Brain microvascular endothelial cell (primary cell): ENCODE measurements around the gene KRT78.

Experiments used
- DNase-seq: peaks from one replicate; pipeline ENCODE4 v3.0.0-alpha.2; 2020
- H3K27ac ChIP-seq: fragments of 250-450 bp; sonication (Bioruptor Pico); 2 replicates; pipeline ENCODE4 v1.5.1; 2020; ENCODE audit warnings: mild to moderate bottlenecking, moderate library complexity
- H3K27me3 ChIP-seq: fragments of 250-450 bp; sonication (Bioruptor Pico); replicated peaks from 2 replicates; pipeline ENCODE4 v1.5.1; 2020; ENCODE audit warnings: mild to moderate bottlenecking
- H3K36me3 ChIP-seq: fragments of 250-450 bp; sonication (Bioruptor Pico); replicated peaks from 2 replicates; pipeline ENCODE4 v1.5.1; 2020; ENCODE audit warnings: mild to moderate bottlenecking
- H3K4me3 ChIP-seq: 2 replicates; pipeline ENCODE4 v1.5.1; 2011; ENCODE audit warnings: low read depth, mild to moderate bottlenecking, control low read depth, low read length, moderate library complexity
- in situ Hi-C: cut with HindIII; loops from 2 replicates; pipeline ENCODE4 v1.10.0; 2017; ENCODE audit warnings: low sequenced_read_pairs, low pct_ligation_motif_present
- TF ChIP-seq, protein P1 (sequence below): IDR thresholded peaks from 2 replicates; pipeline ENCODE4 v1.5.1; 2011; ENCODE audit warnings: low read depth, mild to moderate bottlenecking, moderate library complexity, low read length, control low read depth, inconsistent platforms; ENCODE audit errors: missing control alignments

KRT78 gene

GRCh38 chr12:52806821-52807543 lies 41.8 kb downstream of the KRT78 start:
- in situ Hi-C loops, result no loop called here
- no peak overlapping the region for H3K4me3 ChIP-seq
- H3K27ac ChIP-seq, result no peak overlapping the region
- no peak for DNase-seq
- TF ChIP-seq, protein P1, sequence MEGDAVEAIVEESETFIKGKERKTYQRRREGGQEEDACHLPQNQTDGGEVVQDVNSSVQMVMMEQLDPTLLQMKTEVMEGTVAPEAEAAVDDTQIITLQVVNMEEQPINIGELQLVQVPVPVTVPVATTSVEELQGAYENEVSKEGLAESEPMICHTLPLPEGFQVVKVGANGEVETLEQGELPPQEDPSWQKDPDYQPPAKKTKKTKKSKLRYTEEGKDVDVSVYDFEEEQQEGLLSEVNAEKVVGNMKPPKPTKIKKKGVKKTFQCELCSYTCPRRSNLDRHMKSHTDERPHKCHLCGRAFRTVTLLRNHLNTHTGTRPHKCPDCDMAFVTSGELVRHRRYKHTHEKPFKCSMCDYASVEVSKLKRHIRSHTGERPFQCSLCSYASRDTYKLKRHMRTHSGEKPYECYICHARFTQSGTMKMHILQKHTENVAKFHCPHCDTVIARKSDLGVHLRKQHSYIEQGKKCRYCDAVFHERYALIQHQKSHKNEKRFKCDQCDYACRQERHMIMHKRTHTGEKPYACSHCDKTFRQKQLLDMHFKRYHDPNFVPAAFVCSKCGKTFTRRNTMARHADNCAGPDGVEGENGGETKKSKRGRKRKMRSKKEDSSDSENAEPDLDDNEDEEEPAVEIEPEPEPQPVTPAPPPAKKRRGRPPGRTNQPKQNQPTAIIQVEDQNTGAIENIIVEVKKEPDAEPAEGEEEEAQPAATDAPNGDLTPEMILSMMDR, result no peak
- peaks cover 2% of the 10 kb centered on the region for H3K27me3 ChIP-seq
- no peaks in the 10 kb centered on the region for H3K36me3 ChIP-seq

DNA sequence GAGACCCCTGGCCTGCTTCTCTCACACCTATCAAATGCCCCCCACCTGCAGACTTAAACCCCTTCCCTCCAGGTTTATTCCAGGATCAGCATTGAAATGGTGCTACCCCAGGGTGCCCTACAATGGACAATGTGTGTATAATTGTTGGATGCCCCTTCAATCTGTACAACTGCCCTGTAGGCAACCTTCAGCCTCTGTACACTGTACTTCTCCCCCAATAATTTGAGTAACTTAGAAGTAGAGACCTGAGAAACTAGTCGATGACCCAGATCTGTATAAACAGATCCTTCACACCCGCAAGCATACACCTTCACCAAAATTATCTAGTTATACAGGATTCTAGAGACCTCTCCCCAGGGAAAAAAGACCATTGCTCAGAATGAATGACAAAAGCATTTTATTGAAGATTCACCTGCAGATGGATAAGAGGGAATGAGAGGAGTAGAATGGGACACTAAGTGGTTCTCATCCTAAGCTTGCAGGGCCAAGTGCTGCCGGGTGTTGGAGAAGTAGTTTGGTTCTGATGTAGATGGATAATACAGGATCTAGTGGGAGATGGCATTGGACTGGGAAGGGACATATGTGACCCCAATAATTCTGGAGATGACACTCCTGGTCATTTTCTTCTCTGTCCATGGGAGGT lies 42.5 kb downstream of the KRT78 start:
- no peak for DNase-seq
- H3K4me3 ChIP-seq, result no peak overlapping the region
- H3K27ac ChIP-seq, result no peak overlapping the region
- no peaks in the 10 kb centered on the region for H3K36me3 ChIP-seq
- peaks cover 2% of the 10 kb centered on the region for H3K27me3 ChIP-seq
- TF ChIP-seq, protein P1, result no peak
- in situ Hi-C loops, result no loop called here

- Histone ChIP-seq H3K27ac (no peak overlapping the region), H3K4me3 (no peak overlapping the region), H3K27me3 (peaks cover 2% of the 10 kb centered on the region), H3K36me3 (no peaks in the 10 kb centered on the region)
- TF ChIP-seq, protein P1, result no peak
- in situ Hi-C loops, result no loop called here
- DNase-seq, result no peak
Observed at GRCh38 chr12:52805739-52806138, 43.1 kb downstream of the KRT78 start.

GRCh38 chr12:52805000-52805399 lies 43.8 kb downstream of the KRT78 start:
- no peak for DNase-seq
- TF ChIP-seq, protein P1, result no peak
- Histone ChIP-seq H3K4me3 (no peak overlapping the region), H3K27me3 (peaks cover 2% of the 10 kb centered on the region), H3K27ac (no peak overlapping the region), H3K36me3 (no peaks in the 10 kb centered on the region)
- in situ Hi-C loops, result no loop called here

DNA sequence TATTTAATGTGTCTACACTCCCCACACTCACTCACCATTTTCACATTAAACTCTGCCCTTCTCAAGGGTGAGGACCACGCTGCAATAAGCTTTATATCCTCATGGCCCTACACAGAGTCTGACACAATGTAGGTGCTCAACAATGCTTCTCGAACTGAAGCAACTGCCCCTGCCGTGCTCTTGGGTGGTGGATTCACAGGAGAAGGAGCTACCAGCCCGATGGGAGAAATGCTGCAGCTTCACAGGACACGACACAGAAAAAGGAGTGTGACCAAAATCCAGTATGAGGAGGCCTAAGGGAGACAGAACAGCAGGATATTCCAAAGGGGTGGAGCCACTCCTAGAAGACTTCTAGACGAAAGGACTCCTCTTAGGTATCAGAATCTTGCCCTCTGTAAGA lies 46.4 kb downstream of the KRT78 start:
- TF ChIP-seq, protein P1, result no peak
- no peak overlapping the region for H3K27ac ChIP-seq
- in situ Hi-C loops, result no loop called here
- H3K27me3 ChIP-seq, result peaks cover 2% of the 10 kb centered on the region
- H3K36me3 ChIP-seq, result no peaks in the 10 kb centered on the region
- no peak overlapping the region for H3K4me3 ChIP-seq
- no peak for DNase-seq
